ENCODE measurements around the gene HOXB8. TPM values are rescaled to one million over a fixed set of nuclear protein-coding genes. Genes with fewer than 3 reads are reported as not detected.

Gene HOXB8
- total RNA-seq: 8.3 and 65.8 TPM in 2 replicates

- DNase-seq (ENCODE audit: low read depth): peak; percentile 66
Measured at GRCh38 chr17:48615047-48615962, at the start of gene HOXB8. TSS of gene HOXB8 (minus strand) at chr17:48615292. CDS start at chr17:48614704, 588 bp downstream.

- no peak for DNase-seq (ENCODE audit: low read depth)
Measured at GRCh38 chr17:48663134-48663924, 48.2 kb upstream of the HOXB8 start.

- no peak for DNase-seq (ENCODE audit: low read depth)
Measured at GRCh38 chr17:48655913-48656312, 40.8 kb upstream of the HOXB8 start.

GRCh38 chr17:48649741-48650140 is 34.6 kb upstream of the HOXB8 start:
- no peak for DNase-seq (ENCODE audit: low read depth)

- DNase-seq (ENCODE audit: low read depth): no peak
Measured at GRCh38 chr17:48647963-48648245, 32.8 kb upstream of the HOXB8 start.

- DNase-seq (ENCODE audit: low read depth): peak; percentile 31
Measured at GRCh38 chr17:48647103-48647962, 32.2 kb upstream of the HOXB8 start.

- DNase-seq (ENCODE audit: low read depth): no peak
Measured at GRCh38 chr17:48646183-48647102, 31.4 kb upstream of the HOXB8 start.

GRCh38 chr17:48645639-48646182 is 30.6 kb upstream of the HOXB8 start:
- DNase-seq (ENCODE audit: low read depth): no peak

- no peak for DNase-seq (ENCODE audit: low read depth)
Measured at GRCh38 chr17:48644910-48645557, 29.9 kb upstream of the HOXB8 start.

- no peak for DNase-seq (ENCODE audit: low read depth)
Measured at GRCh38 chr17:48644159-48644558, 29.1 kb upstream of the HOXB8 start.

GRCh38 chr17:48643697-48644012 is 28.6 kb upstream of the HOXB8 start:
- no peak for DNase-seq (ENCODE audit: low read depth)

GRCh38 chr17:48642843-48643696 is 28.0 kb upstream of the HOXB8 start:
- DNase-seq (ENCODE audit: low read depth): no peak

GRCh38 chr17:48642059-48642842 is 27.2 kb upstream of the HOXB8 start:
- DNase-seq (ENCODE audit: low read depth): no peak

GRCh38 chr17:48641541-48642058 is 26.5 kb upstream of the HOXB8 start:
- no peak for DNase-seq (ENCODE audit: low read depth)

- no peak for DNase-seq (ENCODE audit: low read depth)
Measured at GRCh38 chr17:48640858-48641180, 25.7 kb upstream of the HOXB8 start.

GRCh38 chr17:48639982-48640857 is 25.1 kb upstream of the HOXB8 start:
- no peak for DNase-seq (ENCODE audit: low read depth)

- DNase-seq (ENCODE audit: low read depth): no peak
Measured at GRCh38 chr17:48639136-48639535, 24.0 kb upstream of the HOXB8 start.

Measured in renal cortical epithelial cell (primary cell).